Daoy (cell line): ENCODE results near the gene ZC3H6. TPM values are rescaled to one million over a fixed set of nuclear protein-coding genes. Genes with fewer than 3 reads are reported as not detected.

Experiments used
- DNase-seq: peaks from one replicate; pipeline ENCODE4 v3.0.0-alpha.2; 2015; ENCODE audit warnings: low read depth
- total RNA-seq: library from RNA; depleted of rRNA; stranded (reverse); fragments of >200 nt; shearing (Covaris generic); gene quantifications from 2 replicates; pipeline ENCODE4 v1.2.3, GENCODE V29; 2014; rRNA removed

Gene ZC3H6, protein sequence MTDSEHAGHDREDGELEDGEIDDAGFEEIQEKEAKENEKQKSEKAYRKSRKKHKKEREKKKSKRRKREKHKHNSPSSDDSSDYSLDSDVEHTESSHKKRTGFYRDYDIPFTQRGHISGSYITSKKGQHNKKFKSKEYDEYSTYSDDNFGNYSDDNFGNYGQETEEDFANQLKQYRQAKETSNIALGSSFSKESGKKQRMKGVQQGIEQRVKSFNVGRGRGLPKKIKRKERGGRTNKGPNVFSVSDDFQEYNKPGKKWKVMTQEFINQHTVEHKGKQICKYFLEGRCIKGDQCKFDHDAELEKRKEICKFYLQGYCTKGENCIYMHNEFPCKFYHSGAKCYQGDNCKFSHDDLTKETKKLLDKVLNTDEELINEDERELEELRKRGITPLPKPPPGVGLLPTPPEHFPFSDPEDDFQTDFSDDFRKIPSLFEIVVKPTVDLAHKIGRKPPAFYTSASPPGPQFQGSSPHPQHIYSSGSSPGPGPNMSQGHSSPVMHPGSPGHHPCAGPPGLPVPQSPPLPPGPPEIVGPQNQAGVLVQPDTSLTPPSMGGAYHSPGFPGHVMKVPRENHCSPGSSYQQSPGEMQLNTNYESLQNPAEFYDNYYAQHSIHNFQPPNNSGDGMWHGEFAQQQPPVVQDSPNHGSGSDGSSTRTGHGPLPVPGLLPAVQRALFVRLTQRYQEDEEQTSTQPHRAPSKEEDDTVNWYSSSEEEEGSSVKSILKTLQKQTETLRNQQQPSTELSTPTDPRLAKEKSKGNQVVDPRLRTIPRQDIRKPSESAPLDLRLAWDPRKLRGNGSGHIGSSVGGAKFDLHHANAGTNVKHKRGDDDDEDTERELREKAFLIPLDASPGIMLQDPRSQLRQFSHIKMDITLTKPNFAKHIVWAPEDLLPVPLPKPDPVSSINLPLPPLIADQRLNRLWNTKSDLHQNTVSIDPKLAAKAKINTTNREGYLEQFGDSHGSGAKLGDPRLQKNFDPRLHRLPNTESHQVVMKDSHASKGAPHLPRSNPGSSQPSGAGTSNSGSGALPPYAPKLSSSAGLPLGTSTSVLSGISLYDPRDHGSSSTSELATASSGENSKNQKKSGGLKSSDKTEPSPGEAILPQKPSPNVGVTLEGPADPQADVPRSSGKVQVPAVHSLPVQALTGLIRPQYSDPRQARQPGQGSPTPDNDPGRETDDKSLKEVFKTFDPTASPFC
- 0.36 and 0.69 TPM in 2 replicates for total RNA-seq

DNA sequence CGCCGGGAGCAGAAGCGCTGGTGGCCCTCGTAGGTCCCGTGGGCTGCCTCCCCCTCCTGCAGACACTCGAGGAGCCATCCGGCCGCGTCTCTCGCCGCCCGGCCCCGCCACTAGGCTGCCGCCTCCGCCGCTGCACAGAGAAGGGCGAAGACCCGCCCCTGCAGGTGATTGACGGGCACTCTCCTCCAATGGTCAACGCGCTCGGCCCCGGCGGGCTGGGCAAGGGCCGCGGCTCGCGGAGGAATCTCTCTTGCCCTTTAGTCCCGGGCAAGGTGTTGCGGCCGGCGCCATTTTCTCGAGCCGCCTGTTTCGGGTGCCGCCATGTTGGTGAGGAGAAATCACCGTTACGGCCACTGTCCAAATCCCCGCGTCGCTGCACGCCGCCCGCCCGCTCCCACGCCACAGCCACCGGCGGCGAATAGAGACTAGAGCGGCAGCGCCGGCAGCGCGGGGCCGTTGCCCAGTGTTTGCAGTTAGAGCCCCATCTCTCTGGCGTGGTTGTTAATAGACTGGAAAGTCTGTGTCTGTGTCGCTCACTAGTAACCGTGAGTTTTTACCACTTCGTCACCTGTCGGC lies at the start of gene ZC3H6:
Gene ZC3H6, plus strand, starts transcription at position 287 of the 576 bp plus-strand sequence. CDS start 398 bp downstream, outside the sequence.
- peak; percentile 97 for DNase-seq

DNA sequence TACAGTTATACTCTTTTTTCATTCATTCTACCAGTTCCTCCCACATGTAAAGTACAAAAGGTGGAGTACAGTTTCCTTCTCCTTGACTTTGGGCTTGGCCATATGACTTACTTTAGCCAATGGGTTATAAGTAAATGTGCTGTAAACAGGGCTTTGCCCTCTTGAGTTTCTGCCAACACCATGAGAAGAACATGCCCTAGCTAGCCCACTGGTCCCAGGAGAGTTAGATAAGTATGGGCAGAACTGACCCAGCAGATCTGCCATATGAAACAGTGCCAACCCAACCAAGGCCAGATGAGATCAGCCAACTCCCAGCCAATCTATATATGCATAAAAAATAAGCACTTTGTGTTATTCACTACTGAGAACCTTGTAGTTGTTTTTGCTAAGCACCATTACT lies 46.0 kb upstream of the ZC3H6 start:
- DNase-seq: no peak

DNA sequence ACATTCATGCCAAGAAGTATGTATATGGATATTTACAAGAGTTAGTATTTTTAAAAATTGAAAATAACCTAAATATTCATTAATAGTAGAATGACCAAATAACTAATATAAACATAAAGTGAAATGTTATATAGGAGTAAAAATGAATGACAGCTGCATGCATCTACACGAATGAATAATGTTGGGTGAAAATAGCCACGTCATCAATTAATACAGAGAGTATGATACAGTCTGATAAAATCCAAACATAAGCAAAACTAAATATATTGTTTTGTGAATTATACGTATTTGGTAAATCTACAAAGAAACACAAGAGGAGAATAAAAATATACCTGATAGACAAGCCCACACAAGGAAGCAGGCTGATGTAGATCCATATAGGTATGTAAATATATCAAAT lies 45.0 kb upstream of the ZC3H6 start:
- DNase-seq: no peak

DNA sequence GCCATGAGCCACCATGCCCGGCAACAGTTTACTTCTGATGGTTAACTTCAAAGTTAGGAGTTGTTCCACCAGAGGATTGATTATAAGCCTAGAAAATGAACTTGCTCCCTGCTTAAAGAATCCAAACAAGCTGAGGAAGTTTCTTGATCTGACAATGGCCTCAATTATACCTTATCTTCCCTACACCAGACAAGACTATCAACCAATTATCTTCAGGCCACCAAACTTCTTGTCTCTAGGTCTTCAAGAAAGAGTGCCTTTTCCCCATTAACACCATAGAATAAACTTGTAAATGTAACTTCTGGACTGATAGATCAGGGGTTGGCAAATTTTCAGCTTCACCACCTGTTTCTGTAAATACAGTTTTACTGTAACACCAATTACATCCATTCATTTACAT lies 35.5 kb upstream of the ZC3H6 start:
- DNase-seq: no peak

DNA sequence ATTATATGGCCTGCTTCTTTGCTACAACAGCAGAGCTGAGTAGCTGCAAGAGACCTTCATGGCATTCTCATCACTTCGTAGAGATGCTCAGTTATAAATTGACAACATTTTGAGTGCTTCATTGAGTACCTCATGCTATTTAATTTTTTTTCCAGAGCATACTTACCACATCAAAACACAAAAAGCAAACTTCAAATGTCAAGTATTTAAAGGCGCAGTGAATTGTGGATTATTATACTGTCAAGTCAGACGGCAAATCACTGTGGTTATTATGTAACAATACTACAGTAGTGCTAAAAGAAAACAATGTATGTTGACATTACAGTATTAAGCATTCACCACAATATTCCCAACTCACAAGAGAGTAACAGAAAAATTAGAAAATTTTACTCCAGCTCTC lies 33.0 kb upstream of the ZC3H6 start:
- DNase-seq: no peak

DNA sequence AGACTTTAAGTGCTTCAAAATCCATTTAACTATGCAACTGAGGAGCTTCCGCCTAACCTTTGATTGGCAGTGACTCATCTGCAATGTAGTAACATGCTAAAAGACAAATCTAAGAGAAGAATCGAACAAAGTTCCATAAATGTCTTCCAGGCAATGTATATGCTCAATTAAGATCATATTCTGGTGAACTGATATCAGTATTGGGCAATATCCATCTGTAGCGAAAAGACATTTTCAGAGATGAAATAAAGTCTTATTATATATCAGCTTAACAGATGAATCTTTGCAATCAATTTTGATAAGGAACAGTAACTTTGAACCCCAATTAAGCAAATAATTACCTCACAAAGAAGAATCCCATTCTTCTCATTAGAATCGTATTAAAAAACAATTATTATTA lies 32.2 kb upstream of the ZC3H6 start:
- DNase-seq: no peak

DNA sequence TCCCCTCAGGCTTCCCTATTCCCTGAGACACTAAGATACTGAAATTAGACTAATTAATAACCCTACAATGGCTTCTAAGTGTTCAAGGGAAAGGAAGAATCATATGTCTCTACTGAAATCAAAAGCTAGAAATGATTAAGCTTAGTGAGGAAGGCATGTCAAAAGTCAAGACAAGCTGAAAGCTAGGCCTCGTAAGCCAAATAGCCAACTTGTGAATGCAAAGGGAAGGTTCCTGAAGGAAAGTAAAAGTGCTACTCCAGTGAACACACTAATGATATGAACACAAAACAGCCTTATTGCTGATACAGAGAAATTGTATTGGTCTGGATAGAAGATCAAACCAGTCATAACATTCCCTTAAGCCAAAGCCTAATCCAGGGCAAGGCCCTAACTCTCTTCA lies 30.5 kb upstream of the ZC3H6 start:
- no peak for DNase-seq

DNA sequence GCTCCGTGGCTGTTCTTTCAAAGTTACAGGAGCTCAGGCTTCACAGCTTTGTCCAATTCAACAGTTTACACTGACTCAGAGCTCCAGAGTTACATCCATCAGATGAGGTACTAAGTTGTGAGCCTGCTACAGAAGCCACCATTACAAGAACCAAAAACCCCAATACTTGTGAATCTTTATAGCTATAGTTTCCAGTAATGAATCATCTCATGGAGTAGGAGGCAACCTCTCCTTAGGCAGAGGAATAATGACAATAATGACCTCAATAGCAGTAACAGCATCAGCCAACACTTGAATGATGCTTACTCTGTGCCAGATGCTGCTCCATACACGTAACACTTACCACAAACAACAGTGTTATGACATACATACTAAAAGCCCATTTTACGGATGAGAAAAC lies 24.1 kb upstream of the ZC3H6 start:
- DNase-seq: no peak

DNA sequence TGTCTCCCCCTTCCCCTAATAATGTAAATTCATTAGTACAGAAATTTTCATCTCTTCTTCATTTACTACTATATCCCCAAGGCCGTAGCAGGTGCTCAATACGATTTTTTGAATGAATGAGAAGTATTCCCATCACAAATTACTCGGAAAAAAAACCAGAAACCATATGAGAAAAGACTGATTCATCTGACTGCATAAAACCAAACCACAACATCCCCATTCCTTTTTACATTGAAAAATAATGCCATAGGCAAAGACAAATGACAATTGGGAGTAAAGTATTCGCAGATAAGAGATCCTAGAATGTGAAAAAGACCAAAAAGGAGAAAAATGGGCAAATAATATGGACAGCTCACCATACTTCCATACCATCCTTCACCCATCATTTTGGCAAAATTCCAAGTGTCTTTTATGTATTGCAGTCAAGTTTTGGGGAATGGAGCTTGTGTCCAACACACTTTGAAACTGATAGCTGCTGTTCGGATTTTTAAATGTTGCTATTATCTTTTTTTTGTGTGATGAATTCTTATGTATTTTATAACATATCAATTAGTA lies 22.1 kb upstream of the ZC3H6 start:
- no peak for DNase-seq

DNA sequence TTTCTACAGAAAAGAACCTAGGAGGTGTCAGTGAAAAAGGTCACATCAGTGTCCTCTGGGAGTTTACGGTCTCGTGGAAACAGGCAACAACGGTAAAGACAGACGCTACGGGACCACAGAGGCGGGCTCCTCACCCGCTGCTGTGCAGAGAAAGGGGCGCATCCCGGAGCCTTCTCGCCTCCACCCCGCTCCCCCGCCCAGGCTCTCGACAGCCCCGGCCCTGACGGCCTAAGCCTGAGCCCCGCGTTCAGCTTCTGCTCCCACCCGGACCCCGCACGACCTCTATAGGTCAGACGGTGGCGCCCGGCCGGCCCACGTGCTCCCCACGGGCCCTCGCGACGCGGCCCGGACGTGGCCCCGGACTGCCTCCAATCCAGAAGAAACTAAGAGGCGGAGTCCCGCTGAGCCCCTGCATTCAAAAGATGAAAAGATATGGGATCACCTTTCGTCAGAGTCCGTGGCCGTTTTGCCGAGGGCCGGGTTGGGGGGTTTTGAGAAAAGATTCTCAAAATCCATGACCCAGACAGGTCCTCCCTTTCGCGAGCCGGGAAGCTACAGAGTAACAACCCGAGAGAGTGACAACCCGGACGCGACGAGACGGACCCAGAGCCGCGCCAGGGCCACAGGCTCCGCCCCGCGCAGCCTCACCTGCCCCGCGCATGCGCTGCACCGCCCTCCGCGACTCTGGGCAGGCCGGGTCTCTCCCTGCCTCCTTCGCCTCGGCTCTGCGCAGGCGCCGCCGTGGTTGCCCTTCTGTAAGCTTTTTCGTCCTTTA lies 20.7 kb upstream of the ZC3H6 start, which contains the start of gene ZC3H8:
Gene ZC3H8, minus strand, starts transcription at position 577 of the 775 bp plus-strand sequence. Its CDS starts 61 bp downstream, at position 516.
- DNase-seq: peak; percentile 95

DNA sequence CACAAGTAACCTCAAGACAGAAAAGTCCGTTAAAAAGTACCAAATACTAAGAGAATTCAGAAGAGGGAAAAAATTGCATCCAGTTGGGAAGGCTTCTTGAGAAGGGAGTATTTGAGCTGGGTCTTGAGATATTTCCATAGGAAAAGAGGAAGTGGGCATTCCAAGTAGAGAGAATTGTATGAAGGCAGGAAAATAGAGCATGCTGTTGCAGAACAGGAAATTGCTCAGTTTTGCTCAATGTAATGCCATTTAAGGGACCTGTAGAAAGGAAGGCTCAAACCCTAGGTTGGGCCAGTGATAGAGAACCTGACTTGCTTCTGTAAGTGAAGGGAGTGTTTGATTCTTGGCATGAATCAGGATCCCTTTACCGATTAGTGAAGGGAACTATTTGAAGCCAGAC lies 19.5 kb upstream of the ZC3H6 start:
- DNase-seq: no peak

DNA sequence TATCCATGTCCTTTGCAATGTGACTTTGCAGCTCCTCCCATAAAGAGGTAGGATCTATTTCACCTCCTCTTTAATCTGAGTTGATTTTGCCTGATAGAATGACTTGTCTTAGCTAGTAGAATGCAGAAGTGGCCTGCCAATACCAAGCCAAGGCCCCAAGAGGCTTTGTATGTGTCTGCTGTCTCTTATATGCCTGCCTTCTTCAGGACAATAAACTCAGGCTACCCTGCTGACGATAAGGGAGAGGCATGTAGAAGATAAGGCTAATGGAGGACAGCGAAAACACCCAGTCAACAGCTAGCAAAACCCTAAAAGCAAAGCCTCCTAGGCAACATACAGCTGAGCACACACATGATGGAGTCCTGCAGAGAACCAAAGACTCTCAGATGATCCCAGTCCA lies 18.7 kb upstream of the ZC3H6 start:
- no peak for DNase-seq

DNA sequence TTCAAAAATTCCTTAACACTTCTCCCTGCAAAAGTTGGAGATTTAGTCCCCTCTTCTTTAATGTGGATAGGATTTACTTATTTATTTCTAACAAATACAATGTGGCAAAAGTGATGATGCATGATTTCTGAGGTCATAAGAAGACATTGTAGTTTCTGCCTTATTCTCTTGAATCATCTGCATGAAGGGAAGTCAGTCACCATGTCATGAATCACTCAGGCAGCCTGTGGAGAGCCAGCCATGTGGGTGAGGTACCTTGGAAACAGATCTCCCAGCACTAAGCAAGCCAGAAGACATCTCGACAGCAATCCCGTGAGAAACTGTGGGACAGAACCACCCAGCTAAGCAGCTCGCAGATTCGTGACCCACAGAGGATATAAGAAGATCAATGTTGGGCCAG lies 17.8 kb upstream of the ZC3H6 start:
- DNase-seq: peak; percentile 17

DNA sequence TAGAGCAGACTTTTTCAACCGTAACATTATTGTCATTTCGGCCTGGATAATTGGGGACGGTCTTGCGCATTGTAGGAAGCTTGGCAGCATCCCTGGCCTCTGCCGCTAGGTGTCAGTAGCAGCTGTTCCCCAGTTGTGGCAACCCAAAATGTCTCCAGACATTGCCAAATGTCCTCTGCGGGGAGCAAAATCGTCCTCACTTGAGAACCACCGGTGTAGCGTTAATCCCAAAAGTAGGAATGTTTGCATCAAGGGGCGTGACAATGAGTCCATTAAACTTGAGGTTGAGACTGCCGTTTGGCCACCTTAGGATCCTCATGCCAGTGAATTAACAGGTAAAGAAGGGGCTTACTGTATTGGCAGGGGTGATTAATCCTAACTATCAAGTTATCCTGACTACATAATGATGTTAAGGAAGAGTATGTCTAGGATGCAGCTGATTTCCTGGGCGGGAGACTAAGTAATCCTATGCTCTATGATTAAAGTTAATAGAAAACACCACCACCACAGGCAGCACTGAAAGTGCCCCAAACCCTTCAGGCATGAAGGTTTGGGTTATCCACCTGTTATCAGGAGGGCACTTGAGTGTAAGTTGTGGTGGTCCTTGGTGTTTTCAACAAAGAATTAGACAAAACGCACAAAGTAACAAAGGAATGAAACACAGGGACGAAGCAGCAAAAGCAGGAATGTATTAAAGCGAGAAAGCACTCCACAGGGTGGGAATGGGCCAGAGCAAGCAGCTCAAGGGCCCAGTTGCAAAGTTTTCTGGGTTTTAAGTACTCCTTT lies 15.7 kb upstream of the ZC3H6 start:
- DNase-seq: peak; percentile 73

DNA sequence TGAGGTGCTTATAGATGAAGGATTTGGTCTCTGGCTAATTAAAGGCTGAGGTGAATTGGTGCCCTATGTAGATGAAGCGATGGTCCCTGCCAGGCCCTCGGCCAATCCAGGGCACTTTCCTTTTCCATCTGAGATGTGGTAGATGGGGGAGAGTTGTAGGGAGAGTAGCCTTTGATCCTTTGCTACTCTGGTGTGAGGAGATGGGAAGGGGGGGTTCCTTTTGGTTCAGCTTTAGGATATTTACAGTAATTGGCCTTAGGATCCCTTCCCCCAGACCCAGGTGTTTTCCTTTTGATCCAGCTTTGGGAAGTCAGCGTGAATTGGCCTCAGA lies 15.1 kb upstream of the ZC3H6 start:
- DNase-seq: no peak

DNA sequence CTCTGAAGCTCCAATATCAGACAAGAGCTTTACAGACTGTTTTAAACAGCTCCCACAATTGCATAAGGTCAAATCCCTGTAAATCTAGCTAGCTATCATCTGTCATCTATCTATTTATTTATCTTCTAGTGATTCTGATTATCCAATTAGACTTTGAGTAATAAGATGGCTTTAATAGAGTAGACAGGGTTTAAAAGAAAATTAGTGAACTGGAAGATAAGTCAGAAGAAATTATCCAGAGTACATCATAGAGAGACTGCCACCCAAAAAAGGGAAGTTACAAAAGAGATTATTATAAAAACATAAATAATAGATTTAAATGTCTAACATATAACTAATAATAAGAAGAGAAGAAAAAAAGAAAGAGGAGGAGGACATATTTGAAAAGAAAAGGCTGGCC lies 12.5 kb upstream of the ZC3H6 start:
- no peak for DNase-seq

DNA sequence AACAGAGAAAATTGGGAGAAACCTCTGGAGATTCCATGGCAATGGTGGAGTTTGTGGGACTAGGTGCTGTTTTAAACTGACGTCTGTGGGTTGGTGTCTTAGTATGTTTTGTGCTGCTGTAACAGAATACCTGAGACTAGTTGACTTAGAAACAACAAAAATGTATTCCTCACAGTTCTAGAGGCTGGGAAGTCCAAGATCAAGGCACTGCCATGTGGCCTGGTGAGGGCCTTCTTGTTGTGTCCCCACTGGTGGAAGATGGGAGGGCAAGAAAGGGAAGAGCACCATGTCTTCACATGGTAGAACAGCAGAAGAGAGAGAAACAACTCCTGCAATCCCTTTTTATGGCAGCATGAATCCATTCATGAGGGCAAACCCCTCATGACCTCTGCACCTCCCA lies 6.8 kb upstream of the ZC3H6 start:
- no peak for DNase-seq

DNA sequence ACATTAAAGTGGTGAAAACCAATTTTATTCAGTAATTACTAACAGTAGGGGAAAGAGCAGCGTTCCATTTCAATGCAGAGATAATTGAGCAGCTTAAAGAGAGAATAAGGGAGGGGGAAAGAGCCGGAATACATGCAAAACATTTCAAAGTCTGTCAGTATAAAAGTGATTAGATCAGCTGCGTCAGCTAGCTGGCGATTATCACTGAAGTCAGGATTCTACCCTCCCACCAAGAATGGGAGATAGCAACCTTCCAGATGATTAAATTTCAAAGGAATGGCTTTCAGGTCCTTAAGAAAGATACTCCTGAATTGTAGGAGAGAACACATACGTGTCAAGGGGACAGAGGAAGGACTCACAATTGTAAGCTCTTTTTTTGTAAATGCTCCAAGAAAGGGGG lies 2.7 kb upstream of the ZC3H6 start:
- no peak for DNase-seq

DNA sequence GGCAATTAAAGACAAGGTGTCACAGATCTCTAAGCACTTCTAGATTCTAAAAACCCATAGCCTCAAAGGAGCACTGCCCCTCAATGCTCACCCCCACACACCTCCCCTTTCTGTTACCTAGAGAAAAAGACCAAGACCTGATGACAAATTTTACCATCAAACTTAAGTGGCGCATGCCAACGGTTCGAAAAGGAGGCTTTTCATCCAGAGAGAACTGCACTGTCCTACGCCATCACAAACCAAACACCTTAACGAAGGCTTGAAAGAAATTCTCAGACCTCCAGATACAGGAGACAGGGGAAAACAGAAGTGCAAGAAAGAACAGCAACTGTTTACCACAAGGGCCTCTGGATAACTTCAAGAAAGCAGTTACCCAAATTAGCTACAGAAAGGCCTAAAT lies 2.0 kb upstream of the ZC3H6 start:
- DNase-seq: no peak
